Activated gamma-delta T cell treated with anti-CD3 and anti-CD28 coated beads, Interleukin-2, amount 50 U/mL, for 16 hours (primary cell): ENCODE results near the gene THSD7B.

Experiments
- DNase-seq: peaks from one replicate; pipeline ENCODE4 v3.0.0-alpha.2; 2020; ENCODE audit warnings: low read depth

THSD7B gene

GRCh38 chr2:137367361-137367760, 602.0 kb downstream of the THSD7B start:
- no peak for DNase-seq

- no peak for DNase-seq
Measured at GRCh38 chr2:137369106-137369505, 603.8 kb downstream of the THSD7B start.

DNA sequence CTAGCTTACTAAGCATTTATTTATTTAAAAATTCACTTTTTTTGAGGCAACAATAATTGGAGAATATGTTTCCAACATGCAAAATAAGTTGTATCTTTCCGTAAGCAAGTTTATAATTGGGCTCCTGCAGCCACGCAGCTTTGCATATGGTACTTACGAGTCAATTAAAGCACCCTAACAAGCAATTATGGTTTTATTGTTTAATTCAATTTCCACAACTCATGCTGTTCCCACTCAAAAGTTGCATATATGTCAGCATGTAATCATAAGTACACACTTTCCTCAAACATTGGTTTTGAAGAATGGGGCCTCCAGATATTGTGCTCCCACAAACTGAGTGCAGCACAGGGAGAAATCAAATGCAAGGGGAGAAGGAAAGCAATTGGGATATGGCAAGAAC, 613.8 kb downstream of the THSD7B start:
- no peak for DNase-seq

DNA sequence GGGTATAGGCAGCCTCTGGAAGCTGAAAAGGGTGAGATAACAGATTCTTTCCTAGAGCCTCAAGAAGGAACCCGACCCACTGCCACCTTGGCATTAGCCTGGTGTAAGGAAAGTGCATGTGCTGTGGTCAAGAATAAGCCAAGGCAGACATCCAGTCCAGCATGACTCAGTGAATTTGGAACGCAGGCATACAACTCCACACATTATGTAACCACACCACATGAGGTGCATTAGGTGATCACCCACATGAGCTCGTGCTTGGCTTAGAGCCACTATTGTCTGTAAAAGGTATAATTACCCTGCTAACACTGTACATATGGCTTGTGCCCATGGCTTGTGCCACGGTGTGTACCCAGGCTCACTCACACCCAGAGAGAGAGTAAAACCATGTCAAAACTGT, 615.3 kb downstream of the THSD7B start:
- DNase-seq = no peak

GRCh38 chr2:137381731-137382130, 616.4 kb downstream of the THSD7B start:
- DNase-seq = no peak

- DNase-seq = no peak
Measured at GRCh38 chr2:137383391-137383790, 618.0 kb downstream of the THSD7B start.

- DNase-seq = no peak
Measured at GRCh38 chr2:137387044-137387443, 621.7 kb downstream of the THSD7B start.

GRCh38 chr2:137405496-137405895, 640.2 kb downstream of the THSD7B start:
- DNase-seq = no peak

- DNase-seq = no peak
Measured at GRCh38 chr2:137411585-137411984, 646.2 kb downstream of the THSD7B start.

DNA sequence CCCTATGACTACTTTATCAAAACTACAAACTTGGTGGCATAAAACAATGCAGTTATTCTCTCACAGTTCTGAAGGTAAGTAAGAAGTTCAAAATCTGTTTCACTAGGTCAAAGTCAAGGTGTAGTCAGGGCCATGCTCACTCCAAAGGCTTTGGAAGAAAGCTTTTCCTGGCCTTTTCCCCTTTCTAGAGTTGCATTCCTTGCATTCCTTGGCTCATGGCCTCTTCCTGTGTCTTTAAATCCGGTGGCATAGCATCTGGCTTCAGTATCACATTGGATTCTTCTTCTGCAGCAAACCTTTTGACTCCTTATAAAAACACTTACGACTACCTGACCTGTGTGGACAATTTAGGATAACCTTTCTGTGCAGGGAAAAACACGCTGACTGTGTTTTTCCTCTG, 655.4 kb downstream of the THSD7B start:
- no peak for DNase-seq

- DNase-seq = no peak
Measured at GRCh38 chr2:137435162-137435561, 669.8 kb downstream of the THSD7B start.

GRCh38 chr2:137437386-137437785, 672.0 kb downstream of the THSD7B start:
- DNase-seq = no peak

- DNase-seq = no peak
Measured at GRCh38 chr2:137444970-137445369, 679.6 kb downstream of the THSD7B start.

GRCh38 chr2:137449454-137449853, 684.1 kb downstream of the THSD7B start:
- no peak for DNase-seq

DNA sequence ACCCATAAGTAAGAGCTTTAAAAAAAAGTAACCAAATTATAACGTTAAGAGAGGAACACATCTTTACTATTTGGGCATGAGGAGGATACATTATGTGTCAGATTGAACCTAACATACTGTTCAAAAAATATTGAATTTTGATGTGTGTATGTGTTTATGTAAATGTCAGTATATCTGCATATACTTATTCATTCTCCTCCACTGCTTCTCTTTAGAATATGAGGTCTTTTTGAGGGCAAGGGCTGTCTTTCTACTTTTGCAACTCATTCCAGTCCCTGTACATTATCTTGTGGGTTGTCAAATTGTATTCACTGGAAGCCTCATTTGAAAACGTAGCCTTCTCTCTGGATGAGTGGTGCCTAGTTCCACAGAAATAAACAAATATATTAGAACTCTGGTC, 689.5 kb downstream of the THSD7B start:
- no peak for DNase-seq

DNA sequence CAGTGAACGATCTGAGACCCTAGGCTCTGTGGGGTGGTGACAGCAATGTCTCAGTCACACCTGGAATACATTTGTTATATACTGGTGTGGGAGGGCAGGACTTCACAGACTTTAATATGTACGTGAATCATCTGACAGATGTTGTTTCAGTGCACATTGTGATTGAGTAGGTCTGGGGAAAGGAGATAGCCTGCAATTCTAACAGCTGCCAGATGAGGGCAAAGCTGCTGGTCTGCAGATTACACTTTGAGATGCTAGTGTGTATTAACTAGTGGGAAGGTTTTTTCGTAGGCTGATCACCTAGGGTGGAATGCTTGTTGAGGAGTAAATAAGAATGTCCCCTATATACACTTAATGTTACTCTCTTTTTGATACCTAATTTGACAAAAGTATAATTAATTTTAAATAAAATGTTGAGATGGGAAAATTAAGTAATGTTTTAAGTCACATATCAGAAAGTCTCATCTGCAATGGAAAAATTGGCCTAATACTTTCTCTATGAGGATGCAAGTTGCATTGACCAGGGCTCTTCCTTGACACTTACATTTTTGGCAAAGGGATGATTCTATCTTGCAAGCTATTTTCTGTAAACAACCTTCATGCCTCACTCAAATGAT, 702.0 kb downstream of the THSD7B start:
- DNase-seq = no peak

DNA sequence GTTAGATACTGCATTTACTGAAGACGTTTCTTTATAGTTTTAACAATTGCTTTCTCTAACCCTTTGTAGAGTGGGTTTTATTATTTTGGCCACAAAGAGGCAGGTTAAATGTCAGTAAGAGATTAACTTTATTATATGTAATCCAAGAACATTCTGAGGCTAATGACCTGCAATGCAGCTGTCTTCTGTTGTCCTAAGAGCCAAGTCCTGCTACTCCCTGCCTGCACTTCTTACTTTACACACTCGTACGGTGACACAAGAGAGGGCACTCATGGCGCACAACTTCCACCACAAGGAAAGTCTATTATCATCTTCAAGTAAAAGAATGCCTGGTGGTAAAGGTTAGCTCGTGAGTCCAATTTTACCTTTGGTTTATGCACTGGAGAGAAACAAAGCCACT, 727.9 kb downstream of the THSD7B start:
- no peak for DNase-seq

DNA sequence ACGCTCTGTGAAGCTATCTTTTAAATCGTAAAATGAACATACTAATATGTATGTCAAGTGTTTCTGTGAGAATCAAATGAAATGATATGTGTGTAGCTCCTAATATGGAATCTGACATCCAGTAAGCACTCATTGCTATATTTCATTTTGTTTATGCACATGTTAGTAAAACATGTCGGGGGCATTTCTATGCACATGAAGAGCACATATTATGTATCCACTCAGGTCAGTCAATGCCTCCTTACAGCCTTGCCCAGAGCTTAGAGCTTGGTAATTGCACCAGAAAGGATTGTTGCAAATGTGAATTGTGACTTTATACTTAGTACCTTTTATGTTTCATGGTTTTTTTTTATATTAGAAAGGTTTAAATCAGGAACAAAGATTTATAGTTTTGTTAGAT, 735.3 kb downstream of the THSD7B start:
- no peak for DNase-seq

- DNase-seq = no peak
Measured at GRCh38 chr2:137507237-137507636, 741.9 kb downstream of the THSD7B start.

DNA sequence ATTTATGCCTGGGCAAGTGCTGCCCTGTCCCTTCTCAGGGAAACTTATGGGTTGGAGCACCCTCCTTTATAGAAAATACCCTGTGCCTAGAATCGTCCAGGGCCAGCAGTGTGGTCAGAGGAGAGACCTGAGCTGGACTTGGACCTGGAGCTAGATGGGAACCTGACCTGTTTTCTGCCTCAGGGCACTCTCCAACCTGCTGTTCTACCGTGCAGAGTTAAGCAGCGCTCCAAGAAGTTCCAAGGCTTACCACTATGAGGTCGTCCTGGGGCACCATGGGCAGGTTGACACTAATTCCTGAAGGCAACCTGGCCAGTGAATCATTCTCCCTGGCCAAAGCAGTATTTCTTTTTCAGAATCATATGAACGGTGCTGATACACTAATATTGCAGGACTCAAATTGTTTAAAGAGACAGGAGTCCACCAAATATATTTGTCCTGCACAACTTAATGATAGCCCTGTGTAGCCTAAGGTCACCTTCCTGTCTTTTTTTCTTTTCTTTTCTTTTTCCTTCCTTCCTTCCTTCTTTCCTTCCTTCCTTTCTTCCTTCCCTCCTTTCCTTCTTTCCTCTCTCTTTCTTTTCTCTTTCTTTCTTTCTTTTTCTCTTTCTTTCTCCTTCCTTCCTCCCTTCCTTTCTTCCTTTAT, 743.5 kb downstream of the THSD7B start:
- no peak for DNase-seq

DNA sequence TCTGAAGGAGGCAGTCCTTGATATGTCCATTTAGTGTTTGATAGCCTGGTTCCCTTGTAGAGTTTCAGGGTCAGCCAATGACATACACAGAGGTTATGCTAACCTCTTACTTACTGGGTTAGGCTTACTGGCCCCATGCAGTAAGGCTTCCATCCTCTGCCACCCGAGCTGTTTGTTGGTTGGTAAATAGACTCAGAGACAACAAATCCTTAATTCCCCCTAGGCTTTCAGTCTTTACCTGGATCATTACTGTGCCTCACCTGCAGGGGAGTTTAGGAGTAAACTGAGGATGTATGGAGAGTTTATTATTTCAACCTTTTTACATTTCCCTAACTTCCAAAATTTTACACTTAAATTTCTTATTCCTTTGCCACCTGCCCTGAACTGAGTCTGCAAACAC, 746.2 kb downstream of the THSD7B start:
- DNase-seq = no peak

- DNase-seq = no peak
Measured at GRCh38 chr2:137521653-137522619, 756.6 kb downstream of the THSD7B start.

DNA sequence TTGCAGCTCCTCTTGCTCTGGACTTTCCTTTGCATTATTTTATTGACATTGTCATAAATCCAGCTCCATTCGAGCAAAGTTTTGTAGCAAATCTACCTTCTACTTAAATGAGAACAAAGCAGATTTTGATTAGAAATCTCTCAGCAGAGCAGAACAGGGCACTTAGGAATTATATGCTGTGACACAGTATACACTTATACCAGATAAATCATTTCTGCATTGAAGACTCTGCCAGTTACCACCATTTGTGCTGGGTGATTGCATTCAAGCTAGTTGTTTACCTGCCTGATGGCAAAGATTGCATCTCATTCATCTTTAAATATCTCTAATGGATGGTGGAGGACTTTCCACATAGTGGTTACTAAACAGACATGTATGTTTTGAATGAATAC, 757.3 kb downstream of the THSD7B start:
- DNase-seq = no peak
